ENCODE data around the gene GALNT13.

The GALNT13 gene

DNA sequence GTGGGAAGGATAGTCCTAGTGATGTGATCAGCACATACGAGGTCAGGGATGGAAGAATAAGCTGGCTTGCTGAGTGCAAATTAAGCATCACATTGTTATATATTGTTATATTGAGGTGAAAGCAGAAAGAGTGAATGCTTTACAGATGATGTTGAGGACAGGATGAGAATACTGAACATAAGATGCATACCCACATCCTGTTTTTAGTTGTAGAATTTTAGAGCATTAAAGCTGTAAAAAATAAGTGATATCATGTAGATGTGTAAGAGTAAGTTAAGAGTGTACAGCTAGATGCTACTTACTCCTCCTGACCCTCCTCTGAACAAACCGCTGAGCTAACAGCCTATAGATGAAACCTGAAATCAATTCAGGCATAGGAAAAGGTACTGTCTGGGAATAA is 555.7 kb downstream of the GALNT13 start:
- no peak for DNase-seq (ENCODE audit: low read depth)
- TF ChIP-seq, protein P1, sequence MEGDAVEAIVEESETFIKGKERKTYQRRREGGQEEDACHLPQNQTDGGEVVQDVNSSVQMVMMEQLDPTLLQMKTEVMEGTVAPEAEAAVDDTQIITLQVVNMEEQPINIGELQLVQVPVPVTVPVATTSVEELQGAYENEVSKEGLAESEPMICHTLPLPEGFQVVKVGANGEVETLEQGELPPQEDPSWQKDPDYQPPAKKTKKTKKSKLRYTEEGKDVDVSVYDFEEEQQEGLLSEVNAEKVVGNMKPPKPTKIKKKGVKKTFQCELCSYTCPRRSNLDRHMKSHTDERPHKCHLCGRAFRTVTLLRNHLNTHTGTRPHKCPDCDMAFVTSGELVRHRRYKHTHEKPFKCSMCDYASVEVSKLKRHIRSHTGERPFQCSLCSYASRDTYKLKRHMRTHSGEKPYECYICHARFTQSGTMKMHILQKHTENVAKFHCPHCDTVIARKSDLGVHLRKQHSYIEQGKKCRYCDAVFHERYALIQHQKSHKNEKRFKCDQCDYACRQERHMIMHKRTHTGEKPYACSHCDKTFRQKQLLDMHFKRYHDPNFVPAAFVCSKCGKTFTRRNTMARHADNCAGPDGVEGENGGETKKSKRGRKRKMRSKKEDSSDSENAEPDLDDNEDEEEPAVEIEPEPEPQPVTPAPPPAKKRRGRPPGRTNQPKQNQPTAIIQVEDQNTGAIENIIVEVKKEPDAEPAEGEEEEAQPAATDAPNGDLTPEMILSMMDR (conservative IDR thresholded peaks at IDR 0.05; ENCODE audit: control insufficient read depth, insufficient read depth, low read depth, low read length): no peak
- no peak overlapping the region for H3K4me3 ChIP-seq (ENCODE audit: control insufficient read depth, low read depth, low read length)

DNA sequence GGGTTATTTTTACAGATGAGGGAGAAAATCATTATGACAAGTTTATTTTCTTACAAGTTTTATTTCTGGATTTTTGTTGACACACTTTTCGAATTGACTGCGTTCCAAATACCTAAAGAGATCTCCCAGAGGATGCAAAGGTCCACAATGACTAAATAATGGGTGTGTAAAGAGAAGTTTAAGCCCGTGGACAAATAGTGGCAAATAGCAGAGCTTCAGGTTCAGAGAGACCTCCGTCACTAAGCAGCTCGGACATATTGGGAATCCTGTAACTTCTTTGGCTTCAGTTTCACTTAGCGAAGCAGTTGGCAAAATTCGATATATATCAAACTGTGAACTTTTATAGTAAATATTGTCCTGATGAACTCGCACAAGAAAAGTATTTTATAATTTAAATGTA is 556.3 kb downstream of the GALNT13 start:
- no peak overlapping the region for H3K4me3 ChIP-seq (ENCODE audit: control insufficient read depth, low read depth, low read length)
- no peak for DNase-seq (ENCODE audit: low read depth)
- TF ChIP-seq, protein P1 (conservative IDR thresholded peaks at IDR 0.05; ENCODE audit: control insufficient read depth, insufficient read depth, low read depth, low read length): no peak

DNA sequence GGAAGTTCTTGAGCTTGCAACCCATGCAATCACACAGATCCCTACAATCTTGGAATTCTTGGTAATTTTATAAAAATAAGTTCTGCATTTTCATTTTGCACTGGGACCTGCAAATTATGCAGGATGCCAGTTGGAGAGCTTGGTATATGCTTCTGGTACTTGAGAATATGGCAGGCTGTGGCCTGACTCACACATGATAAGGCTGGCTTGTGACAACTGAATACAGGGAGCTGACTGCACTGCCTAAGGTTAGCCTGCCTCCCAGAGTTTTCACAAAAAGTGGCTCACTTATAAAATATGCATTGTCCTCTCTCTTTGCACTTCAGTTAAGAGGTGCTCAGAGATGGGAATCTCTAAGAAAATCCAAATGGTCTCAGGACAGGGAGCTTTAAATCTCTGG is 561.3 kb downstream of the GALNT13 start:
- TF ChIP-seq, protein P1 (conservative IDR thresholded peaks at IDR 0.05; ENCODE audit: control insufficient read depth, insufficient read depth, low read depth, low read length): no peak
- H3K4me3 ChIP-seq (ENCODE audit: control insufficient read depth, low read depth, low read length): no peak overlapping the region
- no peak for DNase-seq (ENCODE audit: low read depth)

DNA sequence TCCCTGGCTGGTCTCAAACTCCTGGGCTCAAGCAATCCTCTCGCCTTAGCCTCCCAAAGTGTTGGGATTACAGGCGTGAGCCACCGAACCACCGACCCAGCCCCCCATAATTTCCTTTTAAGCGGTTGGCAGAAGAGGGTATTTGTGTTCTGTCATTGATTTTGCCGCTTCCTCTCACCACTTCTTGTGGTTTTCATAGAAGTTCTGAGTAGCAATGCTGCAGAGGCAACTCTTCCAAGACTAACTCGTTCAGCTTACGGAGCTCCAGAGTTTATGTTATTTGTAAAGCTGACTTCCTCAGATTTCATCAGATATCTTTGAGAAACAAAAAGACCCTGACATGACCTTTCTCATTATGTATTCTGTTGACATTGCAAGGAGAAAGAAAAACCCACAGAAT is 565.4 kb downstream of the GALNT13 start:
- no peak for DNase-seq (ENCODE audit: low read depth)
- TF ChIP-seq, protein P1 (conservative IDR thresholded peaks at IDR 0.05; ENCODE audit: control insufficient read depth, insufficient read depth, low read depth, low read length): no peak

DNA sequence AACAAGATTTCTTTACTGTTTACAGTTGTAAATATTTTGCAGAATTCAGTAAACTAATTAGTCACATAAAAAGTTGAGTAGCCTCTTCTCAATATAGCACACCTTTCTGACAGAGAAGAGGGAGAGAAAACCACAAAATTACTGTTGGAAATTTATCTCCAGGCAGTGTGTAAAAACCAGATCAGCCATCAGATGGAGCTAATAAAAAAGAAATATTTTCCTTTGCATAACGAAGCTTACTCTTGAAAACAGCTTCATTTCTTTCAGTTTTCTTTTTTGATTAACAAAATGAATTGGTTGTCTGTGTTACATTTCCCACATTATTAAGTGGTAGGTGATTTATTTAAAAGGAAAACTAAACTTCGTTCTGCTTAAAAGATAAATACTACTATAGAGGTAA is 567.4 kb downstream of the GALNT13 start:
- TF ChIP-seq, protein P1 (conservative IDR thresholded peaks at IDR 0.05; ENCODE audit: control insufficient read depth, insufficient read depth, low read depth, low read length): peak; percentile 20
- no peak for DNase-seq (ENCODE audit: low read depth)
- H3K4me3 ChIP-seq (ENCODE audit: control insufficient read depth, low read depth, low read length): no peak overlapping the region

More for the DNA sequence above, 565.4 kb downstream of the GALNT13 start:
- no peak overlapping the region for H3K4me3 ChIP-seq (ENCODE audit: control insufficient read depth, low read depth, low read length)

DNA sequence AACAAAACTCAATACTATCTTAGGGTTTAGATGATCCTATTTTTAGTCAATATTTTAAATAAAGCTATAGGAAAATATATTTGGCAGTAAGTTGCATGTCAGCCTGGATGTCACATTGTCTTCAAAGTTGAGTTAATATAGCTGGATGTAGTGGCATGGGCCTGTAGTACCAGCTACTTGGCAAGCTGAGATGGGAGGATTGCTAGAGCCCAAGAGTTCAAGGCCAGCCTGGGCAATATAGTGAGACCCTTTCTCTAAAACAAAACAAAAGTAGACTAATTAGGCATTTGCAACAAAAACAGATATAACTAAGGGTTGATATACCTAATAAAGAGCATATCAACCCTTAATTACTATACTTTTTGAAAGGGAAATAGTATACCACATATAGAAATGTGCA is 572.2 kb downstream of the GALNT13 start:
- DNase-seq (ENCODE audit: low read depth): no peak
- no peak overlapping the region for H3K4me3 ChIP-seq (ENCODE audit: control insufficient read depth, low read depth, low read length)
- TF ChIP-seq, protein P1 (conservative IDR thresholded peaks at IDR 0.05; ENCODE audit: control insufficient read depth, insufficient read depth, low read depth, low read length): no peak

DNA sequence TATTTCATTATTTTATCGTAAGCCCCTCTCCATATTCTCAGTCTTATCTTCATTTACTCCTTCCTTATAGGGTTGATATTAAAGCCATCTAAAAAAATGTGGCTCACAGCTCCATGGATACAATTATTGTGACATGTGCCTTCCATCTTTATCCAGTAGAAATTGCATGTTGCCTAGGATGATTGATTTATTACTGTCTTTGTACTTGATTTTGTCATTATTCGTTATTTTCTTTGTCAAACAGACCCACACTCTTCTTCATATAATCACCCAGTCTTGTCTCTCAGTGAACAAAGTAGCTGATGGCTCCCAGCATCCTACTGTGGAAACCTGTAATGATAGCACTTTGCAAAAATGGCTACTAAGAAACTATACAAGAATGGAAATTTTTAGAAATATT is 574.6 kb downstream of the GALNT13 start:
- TF ChIP-seq, protein P1 (conservative IDR thresholded peaks at IDR 0.05; ENCODE audit: control insufficient read depth, insufficient read depth, low read depth, low read length): no peak
- H3K4me3 ChIP-seq (ENCODE audit: control insufficient read depth, low read depth, low read length): no peak overlapping the region
- DNase-seq (ENCODE audit: low read depth): no peak
